ENCODE results near the gene VWF. TPM values are rescaled to one million over a fixed set of nuclear protein-coding genes. Genes with fewer than 3 reads are reported as not detected.

VWF gene
- total and polyA plus RNA-seq, 10 of the 15 experiments (the other 5 are each of a cell fraction or from before 2014, with no cell fraction given) = 0.08 to 0.23 TPM; not detected in 8

GRCh38 chr12:6116471-6117021 is 7.9 kb downstream of the VWF start:
- Histone ChIP-seq H3K4me3 (no peak overlapping the region), H3K36me3 (ENCODE audit: control insufficient read depth in 2 of 2, insufficient read depth in 2 of 2, low read length in 1 of 2) (no peaks in the 10 kb centered on the region), H3K9me3 (replicated peaks; ENCODE audit: control insufficient read depth, insufficient read depth, low read length) (no peaks in the 10 kb centered on the region), H3K27me3 (replicated peaks in 1 of 2; ENCODE audit: control insufficient read depth in 2 of 2, insufficient read depth in 2 of 2, low read length in 1 of 2) (peaks cover 2 to 3% of the 10 kb centered on the region in 2 experiments; a peak in 3 of 4 replicates), H3K4me1 (ENCODE audit: control insufficient read depth, insufficient read depth, low read length) (no peaks in the 10 kb centered on the region), H3K4me2 (ENCODE audit: control insufficient read depth, insufficient read depth) (no peak overlapping the region), H3K79me2 (ENCODE audit: control insufficient read depth, insufficient read depth, low read length) (no peaks in the 10 kb centered on the region), H4K20me1 (ENCODE audit: control insufficient read depth, insufficient read depth) (no peaks in the 10 kb centered on the region), H3K27ac (ENCODE audit: control insufficient read depth, insufficient read depth) (no peak overlapping the region), H2AFZ (ENCODE audit: control insufficient read depth, low read depth, low read length) (no peak overlapping the region), H3K9ac (ENCODE audit: control insufficient read depth, insufficient read depth, low read length) (no peak overlapping the region)
- BruUV-seq (replicated peaks) = no TSS peak
- SMC1A ChIA-PET (ENCODE audit: uncharacterized antibody, unreplicated experiment) = no interaction called here
- no peak for TF ChIP-seq CREB1 (IDR thresholded peaks at IDR 0.05; ENCODE audit: low read depth)
- no peak for TF ChIP-seq CEBPB (IDR thresholded peaks at IDR 0.05; ENCODE audit: borderline replicate concordance in 1 of 2, low read depth in 2 of 2, low read length in 2 of 2)
- TF ChIP-seq YBX1 (IDR thresholded peaks at IDR 0.05) = no peak
- TF ChIP-seq CREM (IDR thresholded peaks at IDR 0.05; ENCODE audit: low read depth) = no peak
- TF ChIP-seq POU2F2 (IDR thresholded peaks at IDR 0.05; ENCODE audit: borderline replicate concordance, low read depth, low read length) = no peak
- no peak for TF ChIP-seq MEF2A (IDR thresholded peaks at IDR 0.05; ENCODE audit: insufficient read depth, low read depth, low read length)
- no peak for TF ChIP-seq RAD51 (IDR thresholded peaks at IDR 0.05)
- TF ChIP-seq RAD21 (IDR thresholded peaks at IDR 0.05; ENCODE audit: insufficient read depth, low read depth, low read length) = no peak
- no peak for ATAC-seq
- no peak for FAIRE-seq
- RAD21 ChIA-PET (ENCODE audit: unreplicated experiment) = no interaction called here
- WGBS (ENCODE audit: insufficient coverage, insufficient replicate concordance, low lambda C conversion rate, missing lambda C conversion rate) = 33% methylated on average over 14 of the region's 14 CpGs
- intact Hi-C loops (cut with micrococcal nuclease; ENCODE audit: unreplicated experiment) = no loop called here
- no peak for DNase-seq (ENCODE audit: low read depth, low spot score)
- POLR2A ChIA-PET = no interaction called here
- in situ Hi-C loops (cut with MboI) = no loop called here
- CTCF ChIA-PET = no interaction called here

DNA sequence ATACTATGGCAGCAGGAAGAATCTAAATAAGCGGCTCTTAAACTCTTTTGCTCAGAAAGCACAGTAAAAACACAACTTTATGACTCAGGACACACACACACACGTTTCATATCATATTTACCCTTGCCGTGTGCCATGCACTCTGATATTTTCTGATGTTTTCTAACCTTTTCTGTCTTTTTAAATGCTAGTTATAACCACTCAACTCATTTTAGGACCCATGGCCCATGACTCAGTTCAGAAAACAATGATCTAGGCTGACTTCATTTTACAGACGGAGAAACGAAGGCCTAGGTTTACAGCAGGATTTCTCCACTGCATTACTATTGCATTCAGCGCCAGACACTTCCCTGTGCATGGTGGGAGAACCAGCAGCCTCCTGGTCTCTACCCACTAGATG is 9.1 kb downstream of the VWF start:
- RAD21 ChIA-PET (ENCODE audit: unreplicated experiment) = no interaction called here

More for the DNA sequence above, 9.1 kb downstream of the VWF start:
- Histone ChIP-seq H3K4me1 (ENCODE audit: control insufficient read depth, insufficient read depth, low read length) (no peaks in the 10 kb centered on the region), H3K9ac (ENCODE audit: control insufficient read depth, insufficient read depth, low read length) (no peak overlapping the region), H3K79me2 (ENCODE audit: control insufficient read depth, insufficient read depth, low read length) (no peaks in the 10 kb centered on the region), H3K27ac (ENCODE audit: control insufficient read depth, insufficient read depth) (no peak overlapping the region), H2AFZ (ENCODE audit: control insufficient read depth, low read depth, low read length) (no peak overlapping the region), H4K20me1 (ENCODE audit: control insufficient read depth, insufficient read depth) (no peaks in the 10 kb centered on the region), H3K27me3 (replicated peaks in 1 of 2; ENCODE audit: control insufficient read depth in 2 of 2, insufficient read depth in 2 of 2, low read length in 1 of 2) (peaks cover 2% of the 10 kb centered on the region in 2 experiments; a peak in 3 of 4 replicates), H3K36me3 (ENCODE audit: control insufficient read depth in 2 of 2, insufficient read depth in 2 of 2, low read length in 1 of 2) (no peaks in the 10 kb centered on the region), H3K9me3 (replicated peaks; ENCODE audit: control insufficient read depth, insufficient read depth, low read length) (no peaks in the 10 kb centered on the region), H3K4me3 (no peak overlapping the region), H3K4me2 (ENCODE audit: control insufficient read depth, insufficient read depth) (no peak overlapping the region)
- no peak for TF ChIP-seq SPI1 (IDR thresholded peaks at IDR 0.05; ENCODE audit: borderline replicate concordance, insufficient read depth, low read depth, low read length)
- TF ChIP-seq NKRF (conservative IDR thresholded peaks at IDR 0.05) = no peak
- in situ Hi-C loops (cut with MboI) (no loop called here), intact Hi-C loops (cut with micrococcal nuclease; ENCODE audit: unreplicated experiment) (no loop called here)
- 4% methylated on average over 6 of the region's 6 CpGs for WGBS (ENCODE audit: insufficient coverage, insufficient replicate concordance, low lambda C conversion rate, missing lambda C conversion rate)
- ChIA-PET POLR2A (no interaction called here), SMC1A (ENCODE audit: uncharacterized antibody, unreplicated experiment) (no interaction called here), CTCF (no interaction called here)
- FAIRE-seq (no peak), ATAC-seq (no peak), DNase-seq (ENCODE audit: low read depth, low spot score) (no peak)
- no TSS peak for BruUV-seq (replicated peaks)
